C4-2B (cell line): ENCODE measurements around the gene WHRN.

Experiments
- CTCF ChIP-seq: fragments of 450-650 bp; conservative IDR thresholded peaks from 2 replicates; pipeline ENCODE4 v1.5.1; 2017; ENCODE audit warnings: mild to moderate bottlenecking
- ZFX ChIP-seq: fragments of 450-650 bp; IDR thresholded peaks from 2 replicates; pipeline ENCODE4 v1.6.1; 2017

- TF ChIP-seq CTCF (no peak), ZFX (no peak)
These were observed 67.8 kb downstream of the WHRN start for GRCh38 chr9:114437401-114437893.
